K562 (cell line): ENCODE measurements around the gene R3HDM2. TPM values are rescaled to one million over a fixed set of nuclear protein-coding genes. Genes with fewer than 3 reads are reported as not detected.

Experiments
- ATAC-seq: fragments of 200-7000 bp; cut with Tn5 transposase; 3 replicates; pipeline ENCODE4 v1.9.1; 2020; ENCODE audit warnings: moderate library complexity
- BruUV-seq: library from RNA; stranded (reverse); fragments of 400-500 nt; replicated peaks from 2 replicates; lab custom pipeline; 2021; lab: Mats Ljungman, UMichigan
- CTCF ChIA-PET: fragments of 300-600 bp; formaldehyde crosslinking; extraction: SDS; loops from one replicate; lab custom pipeline; 2021; ENCODE audit warnings: low intra/inter-chr PET ratio; lab: Yijun Ruan, JAX
- POLR2A ChIA-PET: fragments of 300-600, 350-650 bp; sonication (Branson Sonifier 250); formaldehyde crosslinking; extraction: SDS; loops from one replicate; lab custom pipeline; 2021; ENCODE audit warnings: antibody characterized with exemption, inconsistent platforms; lab: Yijun Ruan, JAX
- DNase-seq, 4 experiments: peaks; one replicate each; pipeline versions ENCODE4 v3.0.0 to v3.0.0-alpha.2; 2011 to 2018; ENCODE audit warnings: low spot score in 3 of 4, mixed read lengths in 3 of 4; ENCODE audit errors: extremely low read depth in 1 of 4
- FAIRE-seq: peaks from 2 replicates; lab custom pipeline; 2011; peaks lifted over from hg19 to GRCh38; lab: Jason Lieb, UNC
- H2AFZ ChIP-seq: 2 replicates; pipeline ENCODE4 v1.6.0; 2011; ENCODE audit warnings: low read depth, low read length, control low read depth, inconsistent platforms
- H3K27ac ChIP-seq: fragments of 200-600 bp; 3 replicates; pipeline ENCODE4 v1.8.0; 2011; ENCODE audit warnings: low read depth, mild to moderate bottlenecking, control low read depth, inconsistent platforms, low read length, moderate library complexity, mixed read lengths; ENCODE audit errors: extremely low read depth
- H3K27me3 ChIP-seq, 2 experiments: fragments of 300-600 bp in 1 of 2; 2 replicates in 1 of 2; 3 replicates in 1 of 2; pipeline versions ENCODE4 v1.6.0 to v1.8.0; 2011; ENCODE audit warnings: inconsistent platforms in 2 of 2, low read length in 2 of 2, mild to moderate bottlenecking in 1 of 2, mixed read lengths in 1 of 2, moderate library complexity in 1 of 2; ENCODE audit not compliant: control insufficient read depth in 2 of 2, insufficient read depth in 2 of 2
- H3K36me3 ChIP-seq: fragments of 300-600 bp; 3 replicates; pipeline ENCODE4 v1.8.0; 2011; ENCODE audit warnings: mild to moderate bottlenecking, low read length, inconsistent platforms; ENCODE audit not compliant: control insufficient read depth, insufficient read depth
- H3K4me1 ChIP-seq, 2 experiments: fragments of 200-600 bp in 1 of 2; replicated peaks in 1 of 2; 2 replicates in 1 of 2; 3 replicates in 1 of 2; pipeline versions ENCODE4 v1.5.1 to v1.8.0; 2011; ENCODE audit warnings: inconsistent platforms in 2 of 2, low read length in 2 of 2, mild to moderate bottlenecking in 1 of 2, mixed read lengths in 1 of 2, moderate library complexity in 1 of 2; ENCODE audit not compliant: control insufficient read depth in 2 of 2, insufficient read depth in 2 of 2
- H3K4me2 ChIP-seq: 2 replicates; pipeline ENCODE4 v1.6.1; 2011; ENCODE audit warnings: low read length, control low read depth, inconsistent platforms, mixed read lengths; ENCODE audit not compliant: insufficient read depth
- H3K4me3 ChIP-seq: fragments of 200-600 bp; sonication (generic), shearing (Covaris generic); 2 replicates; pipeline ENCODE4 v1.5.1; 2016; ENCODE audit warnings: control low read depth, inconsistent platforms
- H3K79me2 ChIP-seq: fragments of 200-600 bp; 3 replicates; pipeline ENCODE4 v1.8.0; 2011; ENCODE audit warnings: low read length, inconsistent platforms; ENCODE audit not compliant: control insufficient read depth, insufficient read depth
- H3K9ac ChIP-seq, 2 experiments: 2 replicates each; pipeline versions ENCODE4 v1.6.0 to v1.6.1; 2011; ENCODE audit warnings: low read depth in 2 of 2, low read length in 2 of 2, control low read depth in 1 of 2, inconsistent platforms in 1 of 2, mild to moderate bottlenecking in 1 of 2, mixed read lengths in 1 of 2; ENCODE audit not compliant: insufficient read depth in 1 of 2
- H3K9me1 ChIP-seq: one replicate; pipeline ENCODE4 v1.6.0; 2011; ENCODE audit warnings: inconsistent platforms, mild to moderate bottlenecking, low read length, moderate library complexity; ENCODE audit not compliant: control insufficient read depth, insufficient read depth
- H3K9me3 ChIP-seq: replicated peaks from 2 replicates; pipeline ENCODE4 v1.5.1; 2011; ENCODE audit warnings: low read depth, low read length, inconsistent platforms; ENCODE audit not compliant: control insufficient read depth, insufficient read depth
- H4K20me1 ChIP-seq: replicated peaks from 2 replicates; pipeline ENCODE4 v1.6.1; 2011; ENCODE audit warnings: low read length, inconsistent platforms, mixed read lengths; ENCODE audit not compliant: control insufficient read depth, insufficient read depth
- BHLHE40 ChIP-seq: IDR thresholded peaks from 2 replicates; pipeline ENCODE4 v1.6.1; 2011; ENCODE audit warnings: low read length, improper control_type of control experiment
- CUX1 ChIP-seq: fragments of 200-800 bp; sonication (Bioruptor generic); IDR thresholded peaks from 2 replicates; pipeline ENCODE4 v1.6.1; 2016; ENCODE audit warnings: missing genetic modification characterization, missing compliant biosample characterization
- L3MBTL2 ChIP-seq: fragments of 450-650 bp; IDR thresholded peaks from 2 replicates; pipeline ENCODE4 v1.6.1; 2016; ENCODE audit warnings: mild to moderate bottlenecking, moderate library complexity
- PTBP1 ChIP-seq: fragments of 200-400 bp; formaldehyde crosslinking; IDR thresholded peaks from 2 replicates; pipeline ENCODE4 v1.6.1; 2017; ENCODE audit warnings: low read depth, low read length
- SMARCA4 ChIP-seq: fragments of 450-650 bp; IDR thresholded peaks from 2 replicates; pipeline ENCODE4 v1.6.1; 2016
- ZBTB5 ChIP-seq: fragments of 450-650 bp; IDR thresholded peaks from 2 replicates; pipeline ENCODE4 v1.6.1; 2017; ENCODE audit warnings: antibody characterized with exemption
- ZFP36 ChIP-seq: fragments of 150-350 bp; IDR thresholded peaks from 2 replicates; pipeline ENCODE4 v1.6.1; 2018; ENCODE audit warnings: low read length, low read depth; ENCODE audit not compliant: partially characterized antibody
- ZNF282 ChIP-seq: sonication (generic); formaldehyde crosslinking; IDR thresholded peaks from 2 replicates; pipeline ENCODE4 v1.8.1; 2023; ENCODE audit warnings: missing genetic modification reagents
- ZNF740 ChIP-seq, 3 experiments: fragments of 200-800 bp in 1 of 3; sonication (Bioruptor generic) in 1 of 3; sonication (generic) in 1 of 3; formaldehyde crosslinking in 1 of 3; IDR thresholded peaks; 2 replicates each; pipeline versions ENCODE4 v1.6.1 to v1.8.0; 2016 to 2022; ENCODE audit warnings: mild to moderate bottlenecking in 2 of 3, missing compliant biosample characterization in 2 of 3, missing genetic modification characterization in 2 of 3, missing genetic modification reagents in 1 of 3
- WGBS: fragments of 100-300 bp; shearing (Covaris generic); methylation state at CpG from one replicate; pipeline ENCODE4 v1.1.6; 2016; ENCODE audit warnings: low coverage, mixed read lengths; ENCODE audit not compliant: insufficient coverage; ENCODE audit errors: missing lambda C conversion rate; 5-methylcytosine and 5-hydroxymethylcytosine counted together
- in situ Hi-C: fragments of 300-500 bp; cut with MboI; formaldehyde crosslinking; loops from 4 replicates; pipeline ENCODE4 v1.15.0; 2018; ENCODE audit warnings: inconsistent platforms, mixed read lengths
- intact Hi-C: fragments of 100-400 bp; cut with micrococcal nuclease; formaldehyde crosslinking; loops from 2 replicates; pipeline ENCODE4 v1.14.2; 2022
- polyA plus RNA-seq, 8 experiments: library from polyadenylated mRNA; depleted of rRNA in 4 of 8; stranded (reverse) in 5 of 8; unstranded in 3 of 8; fragments of >200 nt; fragmentation: Nextera tagmentation in 2 of 8; fragmentation: Illumina TruSeq in 1 of 8; extraction: Ambion mirVana in 2 of 8; extraction: Trizol in 1 of 8; gene quantifications; 2 replicates each; pipeline versions ENCODE4 v1.2.1 to v1.2.3, GENCODE V29; 2011 to 2014; ENCODE audit warnings: inconsistent platforms in 1 of 8, missing spikeins in 1 of 8
- total RNA-seq, 7 experiments: library from RNA; depleted of rRNA in 6 of 7; stranded (reverse); fragments of >200 nt in 6 of 7; fragmentation: Illumina TruSeq in 2 of 7; extraction: Trizol in 2 of 7; gene quantifications; 2 replicates each; pipeline versions ENCODE4 v1.2.1 to v1.2.3, GENCODE V29; 2011 to 2021; ENCODE audit warnings: low replicate concordance in 1 of 7

The R3HDM2 gene
- total and polyA plus RNA-seq, 9 of the 15 experiments (the other 6 are each of a cell fraction or from before 2014, with no cell fraction given): 3.3 to 18.8 (median 9.0) TPM

GRCh38 chr12:57296291-57296690 lies 134.6 kb downstream of the R3HDM2 start:
- FAIRE-seq: no peak
- in situ Hi-C loops (no loop called here), intact Hi-C loops (no loop called here)
- 77% methylated on average over 4 of the region's 4 CpGs for WGBS
- Histone ChIP-seq H3K9me1 (no peaks in the 10 kb centered on the region), H3K36me3 (peaks cover 29% of the 10 kb centered on the region; the same call in 2 of the 3 replicates), H4K20me1 (no peaks in the 10 kb centered on the region), H2AFZ (no peak overlapping the region), H3K9me3 (no peaks in the 10 kb centered on the region), H3K4me2 (no peak overlapping the region), H3K9ac (no peak overlapping the region), H3K4me1 (no peaks in the 10 kb centered on the region), H3K4me3 (no peak overlapping the region), H3K27me3 (no peaks in the 10 kb centered on the region), H3K79me2 (no peaks in the 10 kb centered on the region), H3K27ac (no peak overlapping the region)
- ChIA-PET POLR2A (interaction anchor here (0.6 kb wide), 1 partner anchor 11 kb away, joined by 3 read pairs; no protein-coding TSS in a partner anchor), CTCF (no interaction called here)
- BruUV-seq: no TSS peak
- no peak for ATAC-seq
- DNase-seq: no peak
- TF ChIP-seq ZFP36 (no peak), ZNF282 (CRISPR knock-in tag) (no peak), CUX1 (CRISPR knock-in tag) (no peak), ZBTB5 (no peak), SMARCA4 (no peak), L3MBTL2 (no peak), BHLHE40 (no peak), PTBP1 (no peak), ZNF740 (CRISPR knock-in tag; IDR thresholded peaks at IDR 0.05) (no peak), ZNF740 (tag; IDR thresholded peaks at IDR 0.05) (no peak)
